HCT116 (cell line): ENCODE data around the gene RBMS1. TPM values are rescaled to one million over a fixed set of nuclear protein-coding genes. Genes with fewer than 3 reads are reported as not detected.

Experiments used
- ATAC-seq: fragments of 200-7000 bp; cut with Tn5 transposase; 2 replicates; pipeline ENCODE4 v1.9.1; 2020; ENCODE audit warnings: mild to moderate bottlenecking, moderate library complexity
- BruUV-seq: library from RNA; stranded (reverse); fragments of 400-500 nt; replicated peaks from 2 replicates; lab custom pipeline; 2021; lab: Mats Ljungman, UMichigan
- CTCF ChIA-PET: fragments of 300-600 bp; sonication (Branson Sonifier 250); formaldehyde crosslinking; loops from one replicate; lab custom pipeline; 2021; ENCODE audit warnings: antibody characterized with exemption; lab: Charles Lee
- POLR2A ChIA-PET: fragments of 300-600, 350-600 bp; sonication (Branson Sonifier 250); formaldehyde crosslinking; loops from one replicate; lab custom pipeline; 2021; ENCODE audit warnings: antibody characterized with exemption; lab: Charles Lee
- RAD21 ChIA-PET, 2 experiments: fragments of 300-600 bp; sonication (Branson Sonifier 250); formaldehyde crosslinking; loops; one replicate each; lab custom pipeline; 2023; ENCODE audit warnings: low total read pairs in 2 of 2; ENCODE audit not compliant: uncharacterized antibody in 2 of 2, unreplicated experiment in 2 of 2, low non-redundant PET in 1 of 2; lab: Charles Lee
- DNase-seq: peaks from one replicate; pipeline ENCODE4 v3.0.0-alpha.2; 2010; ENCODE audit warnings: low read depth, low spot score
- H2AFZ ChIP-seq: fragments of 200-600 bp; shearing (Covaris generic), sonication (generic); 2 replicates; pipeline ENCODE4 v1.6.1; 2017; ENCODE audit warnings: low read depth, mixed run types, mixed read lengths, antibody characterized with exemption, low read length; ENCODE audit not compliant: poor library complexity, severe bottlenecking
- H3K27ac ChIP-seq: 2 replicates; pipeline ENCODE4 v1.5.1; 2012; ENCODE audit warnings: low read depth, low read length
- H3K27me3 ChIP-seq: fragments of 200-600 bp; sonication (generic); 2 replicates; pipeline ENCODE4 v1.6.1; 2016; ENCODE audit warnings: mixed run types, low read length, mixed read lengths; ENCODE audit not compliant: insufficient read depth
- H3K36me3 ChIP-seq, 2 experiments: fragments of 200-500 bp in 1 of 2; fragments of 200-600 bp in 1 of 2; sonication (Bioruptor generic) in 1 of 2; sonication (generic) in 1 of 2; 2 replicates each; pipeline versions ENCODE4 v1.5.1 to v1.6.1; 2014 to 2016; ENCODE audit warnings: low read length in 2 of 2, inconsistent platforms in 1 of 2, mixed read lengths in 1 of 2, mixed run types in 1 of 2; ENCODE audit not compliant: insufficient read depth in 2 of 2, control insufficient read depth in 1 of 2
- H3K4me1 ChIP-seq, 2 experiments: fragments of 200-600 bp in 1 of 2; sonication (generic) in 1 of 2; 2 replicates each; pipeline versions ENCODE4 v1.5.1 to v1.6.1; 2012 to 2017; ENCODE audit warnings: low read length in 2 of 2, inconsistent platforms in 1 of 2, mild to moderate bottlenecking in 1 of 2, mixed read lengths in 1 of 2, mixed run types in 1 of 2, moderate library complexity in 1 of 2; ENCODE audit not compliant: insufficient read depth in 2 of 2, control insufficient read depth in 1 of 2
- H3K4me2 ChIP-seq: fragments of 200-600 bp; sonication (generic); 2 replicates; pipeline ENCODE4 v1.6.1; 2017; ENCODE audit warnings: mixed run types, low read length, mixed read lengths
- H3K4me3 ChIP-seq, 2 experiments: fragments of 200-600 bp in 1 of 2; sonication (generic) in 1 of 2; replicated peaks in 1 of 2; 2 replicates each; pipeline ENCODE4 v1.5.1; 2011 to 2016; ENCODE audit warnings: low read length in 2 of 2, control low read depth in 1 of 2, low read depth in 1 of 2, mild to moderate bottlenecking in 1 of 2, mixed read lengths in 1 of 2, mixed run types in 1 of 2
- H3K79me2 ChIP-seq: fragments of 200-600 bp; sonication (generic); 2 replicates; pipeline ENCODE4 v1.6.1; 2017; ENCODE audit warnings: mild to moderate bottlenecking, mixed run types, low read length, moderate library complexity, mixed read lengths; ENCODE audit not compliant: insufficient read depth
- H3K9ac ChIP-seq: fragments of 200-600 bp; sonication (generic); 2 replicates; pipeline ENCODE4 v1.6.1; 2016; ENCODE audit warnings: low read length, mixed read lengths
- H3K9me2 ChIP-seq: fragments of 200-600 bp; sonication (generic), shearing (Covaris generic); 2 replicates; pipeline ENCODE4 v1.6.1; 2017; ENCODE audit warnings: mixed run types, mild to moderate bottlenecking, moderate library complexity; ENCODE audit not compliant: insufficient read depth
- H3K9me3 ChIP-seq, 2 experiments: fragments of 200-500 bp in 1 of 2; fragments of 200-600 bp in 1 of 2; sonication (Bioruptor generic) in 1 of 2; sonication (generic) in 1 of 2; 2 replicates each; pipeline ENCODE4 v1.6.1; 2014 to 2017; ENCODE audit warnings: low read length in 2 of 2, mixed read lengths in 2 of 2, inconsistent platforms in 1 of 2, low read depth in 1 of 2, mild to moderate bottlenecking in 1 of 2, mixed run types in 1 of 2, moderate library complexity in 1 of 2; ENCODE audit not compliant: control insufficient read depth in 1 of 2, insufficient read depth in 1 of 2
- H4K20me1 ChIP-seq: fragments of 200-600 bp; sonication (generic), shearing (Covaris generic); 2 replicates; pipeline ENCODE4 v1.6.1; 2017; ENCODE audit warnings: mixed run types, mild to moderate bottlenecking, moderate library complexity; ENCODE audit not compliant: insufficient read depth
- ATF3 ChIP-seq: IDR thresholded peaks from 2 replicates; pipeline ENCODE4 v1.6.1; 2012
- CBX3 ChIP-seq: IDR thresholded peaks from 2 replicates; pipeline ENCODE4 v1.6.1; 2012; ENCODE audit warnings: low read depth
- CEBPB ChIP-seq: IDR thresholded peaks from 2 replicates; pipeline ENCODE4 v1.6.1; 2012; ENCODE audit warnings: low read depth
- ELF1 ChIP-seq: IDR thresholded peaks from 2 replicates; pipeline ENCODE4 v1.6.1; 2012; ENCODE audit warnings: low read depth, borderline replicate concordance
- EZH2 ChIP-seq: fragments of 200-600 bp; sonication (generic); IDR thresholded peaks from 2 replicates; pipeline ENCODE4 v1.6.1; 2017; ENCODE audit warnings: antibody characterized with exemption, mixed run types
- EZH2phosphoT487 ChIP-seq: fragments of 200-600 bp; IDR thresholded peaks from 2 replicates; pipeline ENCODE4 v1.6.1; 2018; ENCODE audit warnings: antibody characterized with exemption, borderline replicate concordance
- FOSL1 ChIP-seq: IDR thresholded peaks from 2 replicates; pipeline ENCODE4 v1.6.1; 2012; ENCODE audit warnings: low read depth
- JUND ChIP-seq: IDR thresholded peaks from 2 replicates; pipeline ENCODE4 v1.6.1; 2012
- POLR2A ChIP-seq: IDR thresholded peaks from 2 replicates; pipeline ENCODE4 v1.7.0; 2011; ENCODE audit warnings: borderline replicate concordance; ENCODE audit not compliant: insufficient read depth, insufficient read length; ENCODE audit errors: extremely low read depth
- POLR2AphosphoS5 ChIP-seq: IDR thresholded peaks from 2 replicates; pipeline ENCODE4 v1.6.1; 2011; ENCODE audit warnings: mild to moderate bottlenecking, low read depth, low read length, moderate library complexity
- REST ChIP-seq: IDR thresholded peaks from 2 replicates; pipeline ENCODE4 v1.6.1; 2012; ENCODE audit warnings: low read depth
- SIN3A ChIP-seq: IDR thresholded peaks from 2 replicates; pipeline ENCODE4 v1.6.1; 2012; ENCODE audit warnings: low read depth
- SP1 ChIP-seq: IDR thresholded peaks from 2 replicates; pipeline ENCODE4 v1.6.1; 2012; ENCODE audit warnings: low read depth
- SRF ChIP-seq: IDR thresholded peaks from 2 replicates; pipeline ENCODE4 v1.6.1; 2012; ENCODE audit warnings: low read depth
- YY1 ChIP-seq: IDR thresholded peaks from 2 replicates; pipeline ENCODE4 v1.6.1; 2011; ENCODE audit warnings: low read length, low read depth, moderate library complexity, mild to moderate bottlenecking; ENCODE audit not compliant: insufficient replicate concordance; ENCODE audit errors: extremely low read depth
- ZBTB33 ChIP-seq: IDR thresholded peaks from 2 replicates; pipeline ENCODE4 v1.6.1; 2011; ENCODE audit warnings: mild to moderate bottlenecking, low read length, moderate library complexity; ENCODE audit not compliant: insufficient replicate concordance; ENCODE audit errors: extremely low read depth
- ZFX ChIP-seq: fragments of 450-650 bp; IDR thresholded peaks from 2 replicates; pipeline ENCODE4 v1.6.1; 2017
- ZNF274 ChIP-seq: fragments of 200-500 bp; sonication (Bioruptor generic); IDR thresholded peaks from 2 replicates; pipeline ENCODE4 v1.6.1; 2014; ENCODE audit warnings: mild to moderate bottlenecking, low read depth, low read length, inconsistent platforms
- intact Hi-C: fragments of 100-400 bp; cut with micrococcal nuclease; formaldehyde crosslinking; loops from 2 replicates; pipeline ENCODE4 v1.10.0; 2022
- total RNA-seq: library from RNA; stranded (reverse); gene quantifications from one replicate; pipeline ENCODE4 v1.2.1, GENCODE V29; 2021; ENCODE audit not compliant: unreplicated experiment

The RBMS1 gene
- total RNA-seq, 1 experiment from 2014 or later = 17.6 TPM

GRCh38 chr2:160463245-160463644 lies 30.4 kb downstream of the RBMS1 start (continued):
- no peak for TF ChIP-seq REST
- TF ChIP-seq EZH2 = no peak
- no peak for TF ChIP-seq ZFX
- TF ChIP-seq ELF1 = no peak
- TF ChIP-seq ZNF274 = no peak
- no peak for TF ChIP-seq YY1
- no peak for TF ChIP-seq SRF
- no peak for TF ChIP-seq POLR2A
- TF ChIP-seq SP1 = no peak
- no peak for TF ChIP-seq JUND

- no peak overlapping the region for H3K4me2 ChIP-seq
- H3K9me2 ChIP-seq = no peaks in the 10 kb centered on the region
- ChIA-PET POLR2A (no interaction called here), CTCF (no interaction called here), RAD21 (no interaction called here)
- no peaks in the 10 kb centered on the region for H3K27me3 ChIP-seq
- no peak overlapping the region for H2AFZ ChIP-seq
- ATAC-seq (no peak), DNase-seq (no peak)
- no peaks in the 10 kb centered on the region for H3K79me2 ChIP-seq
- H3K9me3 ChIP-seq = no peaks in the 10 kb centered on the region
- no peaks in the 10 kb centered on the region for H3K4me1 ChIP-seq
- no peaks in the 10 kb centered on the region for H4K20me1 ChIP-seq
- intact Hi-C loops = no loop called here
- H3K9ac ChIP-seq = no peak overlapping the region
- no peak overlapping the region for H3K4me3 ChIP-seq
- no peak overlapping the region for H3K27ac ChIP-seq
- no TSS peak for BruUV-seq
- no peaks in the 10 kb centered on the region for H3K36me3 ChIP-seq
- TF ChIP-seq JUND = no peak
- no peak for TF ChIP-seq ZBTB33
- no peak for TF ChIP-seq EZH2phosphoT487
- TF ChIP-seq YY1 = no peak
- TF ChIP-seq CBX3 = no peak
- no peak for TF ChIP-seq FOSL1
- TF ChIP-seq POLR2AphosphoS5 = no peak
- no peak for TF ChIP-seq SIN3A
- no peak for TF ChIP-seq REST
- TF ChIP-seq EZH2 = no peak
- TF ChIP-seq SRF = no peak
- no peak for TF ChIP-seq CEBPB
- TF ChIP-seq ATF3 = no peak
These were observed 33.3 kb downstream of the RBMS1 start for GRCh38 chr2:160460333-160460731.
